Tibial nerve (tissue), 4 donors: ENCODE data around the gene KLHL30. TPM values are rescaled to one million over a fixed set of nuclear protein-coding genes. Genes with fewer than 3 reads are reported as not detected.

Source experiments
- DNase-seq, 2 donors: peaks; one replicate each; pipeline ENCODE4 v3.0.0-alpha.2; 2019; ENCODE audit warnings: low spot score in 2 of 2
- H3K27ac ChIP-seq, 4 donors: fragments of 200-600 bp; sonication (generic) in 3 of 4; one replicate each; pipeline ENCODE4 v1.5.1; 2017 to 2019; ENCODE audit warnings: mild to moderate bottlenecking in 1 of 4
- H3K27me3 ChIP-seq, 2 donors: fragments of 200-600 bp; sonication (generic) in 1 of 2; one replicate each; pipeline versions ENCODE4 v1.5.1 to v1.6.0; 2017 to 2019
- H3K36me3 ChIP-seq, 3 donors: fragments of 200-600 bp; sonication (generic); one replicate each; pipeline ENCODE4 v1.5.1; 2018 to 2019
- H3K4me1 ChIP-seq, 4 donors: fragments of 200-600 bp; sonication (generic) in 3 of 4; one replicate each; pipeline ENCODE4 v1.5.1; 2017 to 2019
- H3K4me3 ChIP-seq, 4 donors: fragments of 200-600 bp; sonication (generic) in 3 of 4; one replicate each; pipeline ENCODE4 v1.5.1; 2017 to 2019; ENCODE audit warnings: mild to moderate bottlenecking in 1 of 4, moderate library complexity in 1 of 4
- H3K9me3 ChIP-seq, 4 donors: fragments of 200-600 bp; sonication (generic) in 3 of 4; one replicate each; pipeline ENCODE4 v1.5.1; 2017 to 2019
- CTCF ChIP-seq, 5 experiments: fragments of 200-600 bp in 3 of 5; fragments of 450-650 bp in 2 of 5; sonication (generic) in 3 of 5; IDR thresholded peaks; one replicate each; pipeline ENCODE4 v1.5.1; 2016 to 2019; ENCODE audit warnings: antibody characterized with exemption in 5 of 5, mild to moderate bottlenecking in 3 of 5, moderate library complexity in 2 of 5
- EP300 ChIP-seq, 2 donors: sonication (generic); formaldehyde crosslinking; IDR thresholded peaks; one replicate each; pipeline ENCODE4 v1.6.1; 2017; ENCODE audit warnings: antibody characterized with exemption in 2 of 2, mild to moderate bottlenecking in 1 of 2
- POLR2A ChIP-seq, 2 donors: fragments of 450-650 bp; IDR thresholded peaks; one replicate each; pipeline ENCODE4 v1.6.1; 2017; ENCODE audit warnings: antibody characterized with exemption in 2 of 2, mild to moderate bottlenecking in 2 of 2, moderate library complexity in 2 of 2
- WGBS, 2 donors: methylation state at CpG; one replicate each; pipeline ENCODE4 v1.1.5; 2018; 5-methylcytosine and 5-hydroxymethylcytosine counted together
- total RNA-seq, 4 donors: library from RNA; depleted of rRNA; stranded (reverse); fragments of >200 nt; gene quantifications; one replicate each; pipeline ENCODE4 v1.1.0, GENCODE V29; 2016

Gene KLHL30
- total RNA-seq, 4 donors from 2014 or later, result 0.63 to 2.1 (median 1.6) TPM

- Histone ChIP-seq H3K4me1 (peaks cover 0 to 7% (median 0%) of the 10 kb centered on the region in 4 donors), H3K36me3 (no peaks in the 10 kb centered on the region), H3K4me3 (no peak overlapping the region), H3K27ac (no peak overlapping the region), H3K9me3 (no peaks in the 10 kb centered on the region), H3K27me3 (peaks cover 0 to 24% of the 10 kb centered on the region in 2 donors)
- WGBS, 2 donors, result 83 to 88% methylated on average over 8 to 22 of the region's 29 CpGs
- TF ChIP-seq CTCF (IDR thresholded peaks at IDR 0.05), result no peak
- TF ChIP-seq EP300 (IDR thresholded peaks at IDR 0.05), result no peak
- no peak for TF ChIP-seq POLR2A (IDR thresholded peaks at IDR 0.05)
- DNase-seq, result no peak
Measured at GRCh38 chr2:238122287-238123217, 15.9 kb upstream of the KLHL30 start.

- 73 to 76% methylated on average over 17 to 22 of the region's 22 CpGs for WGBS, 2 donors
Measured at GRCh38 chr2:238123218-238123971, 15.1 kb upstream of the KLHL30 start.

GRCh38 chr2:238123991-238124470, 14.4 kb upstream of the KLHL30 start:
- Histone ChIP-seq H3K4me1 (peaks cover 0 to 13% (median 0%) of the 10 kb centered on the region in 4 donors), H3K27ac (no peak overlapping the region), H3K27me3 (peaks cover 0 to 14% of the 10 kb centered on the region in 2 donors), H3K4me3 (no peak overlapping the region), H3K9me3 (no peaks in the 10 kb centered on the region), H3K36me3 (no peaks in the 10 kb centered on the region)
- no peak for TF ChIP-seq CTCF (IDR thresholded peaks at IDR 0.05)
- TF ChIP-seq POLR2A (IDR thresholded peaks at IDR 0.05), result no peak
- no peak for TF ChIP-seq EP300 (IDR thresholded peaks at IDR 0.05)
- no peak for DNase-seq
- WGBS, 2 donors, result 76 to 78% methylated on average over 11 to 14 of the region's 14 CpGs

More at GRCh38 chr2:238123218-238123971, 15.1 kb upstream of the KLHL30 start:
- peaks cover 0 to 13% (median 0%) of the 10 kb centered on the region in 4 donors for H3K4me1 ChIP-seq
- TF ChIP-seq CTCF (IDR thresholded peaks at IDR 0.05) (no peak), EP300 (IDR thresholded peaks at IDR 0.05) (no peak), POLR2A (IDR thresholded peaks at IDR 0.05) (no peak)
- DNase-seq, result no peak
- no peaks in the 10 kb centered on the region for H3K9me3 ChIP-seq
- peaks cover 0 to 15% of the 10 kb centered on the region in 2 donors for H3K27me3 ChIP-seq
- H3K36me3 ChIP-seq, result no peaks in the 10 kb centered on the region
- no peak overlapping the region for H3K27ac ChIP-seq
- no peak overlapping the region for H3K4me3 ChIP-seq

GRCh38 chr2:238124488-238125126, 13.9 kb upstream of the KLHL30 start:
- Histone ChIP-seq H3K27ac (no peak overlapping the region), H3K4me3 (no peak overlapping the region), H3K36me3 (no peaks in the 10 kb centered on the region), H3K4me1 (peaks cover 0 to 13% (median 0%) of the 10 kb centered on the region in 4 donors), H3K9me3 (no peaks in the 10 kb centered on the region), H3K27me3 (peaks cover 0 to 12% of the 10 kb centered on the region in 2 donors)
- TF ChIP-seq CTCF (IDR thresholded peaks at IDR 0.05) (no peak), POLR2A (IDR thresholded peaks at IDR 0.05) (no peak), EP300 (IDR thresholded peaks at IDR 0.05) (no peak)
- DNase-seq, result no peak
- WGBS, 2 donors, result 85 to 86% methylated on average over 18 to 19 of the region's 19 CpGs
